Neuron (in vitro differentiated cells): ENCODE measurements around the gene HSD17B4.
"Not testable (repeated sequence)": the region's sequence is repeated elsewhere in the genome, so short reads cannot be mapped to it uniquely, and the experiment has no call there.

Experiments
- H2AFZ ChIP-seq: one replicate; pipeline ENCODE4 v1.6.1; 2013; ENCODE audit warnings: low read depth, mild to moderate bottlenecking, inconsistent platforms, low read length, moderate library complexity
- H3K27me3 ChIP-seq: one replicate; pipeline ENCODE4 v1.6.1; 2013; ENCODE audit warnings: low read length; ENCODE audit not compliant: insufficient read depth
- H3K36me3 ChIP-seq: one replicate; pipeline ENCODE4 v1.6.1; 2013; ENCODE audit warnings: low read length; ENCODE audit not compliant: insufficient read depth
- H3K4me1 ChIP-seq: one replicate; pipeline ENCODE4 v1.6.1; 2013; ENCODE audit warnings: low read length; ENCODE audit not compliant: insufficient read depth
- H3K4me3 ChIP-seq: 2 replicates; pipeline ENCODE4 v1.5.1; 2013; ENCODE audit warnings: mild to moderate bottlenecking, low read length, moderate library complexity
- H3K9me3 ChIP-seq: one replicate; pipeline ENCODE4 v1.6.1; 2013; ENCODE audit warnings: low read length

HSD17B4 gene

DNA sequence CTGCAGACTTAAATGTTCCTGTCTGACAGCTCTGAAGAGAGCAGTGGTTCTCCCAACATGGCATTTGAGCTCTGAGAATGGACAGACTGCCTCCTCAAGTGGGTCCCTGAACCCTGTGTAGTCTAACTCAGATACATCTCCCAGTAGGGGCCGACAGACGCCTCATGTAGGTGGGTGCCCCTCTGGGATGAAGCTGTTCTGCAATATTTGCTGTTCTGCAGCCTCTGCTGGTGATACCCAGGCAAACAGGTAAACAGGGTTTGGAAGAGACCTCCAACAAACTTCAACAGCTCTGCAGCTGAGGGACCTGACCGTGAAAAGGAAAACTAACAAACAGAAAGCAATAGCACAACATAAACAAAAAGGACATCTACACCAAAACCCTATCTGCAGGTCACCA, 12.7 kb upstream of the HSD17B4 start:
- H2AFZ ChIP-seq, H3K9me3 ChIP-seq, H3K4me3 ChIP-seq, H3K4me1 ChIP-seq, H3K36me3 ChIP-seq, H3K27me3 ChIP-seq: not testable (repeated sequence)

DNA sequence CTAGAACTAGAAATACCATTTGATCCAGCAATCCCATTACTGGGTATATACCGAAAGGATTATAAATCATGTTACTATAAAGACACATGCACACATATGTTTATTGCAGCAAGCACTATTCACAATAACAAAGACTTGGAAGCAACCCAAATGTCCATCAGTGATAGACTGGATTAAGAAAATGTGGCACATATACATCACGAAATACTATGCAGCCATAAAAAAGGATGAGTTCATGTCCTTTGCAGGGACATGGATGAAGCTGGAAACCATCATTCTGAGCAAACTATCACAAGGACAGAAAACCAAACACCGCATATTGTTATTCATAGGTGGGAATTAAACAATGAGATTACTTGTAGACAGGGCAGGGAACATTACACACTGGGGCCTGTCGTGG, 7.7 kb upstream of the HSD17B4 start:
- H3K9me3 ChIP-seq, H3K4me1 ChIP-seq, H2AFZ ChIP-seq, H3K4me3 ChIP-seq, H3K27me3 ChIP-seq, H3K36me3 ChIP-seq: not testable (repeated sequence)

DNA sequence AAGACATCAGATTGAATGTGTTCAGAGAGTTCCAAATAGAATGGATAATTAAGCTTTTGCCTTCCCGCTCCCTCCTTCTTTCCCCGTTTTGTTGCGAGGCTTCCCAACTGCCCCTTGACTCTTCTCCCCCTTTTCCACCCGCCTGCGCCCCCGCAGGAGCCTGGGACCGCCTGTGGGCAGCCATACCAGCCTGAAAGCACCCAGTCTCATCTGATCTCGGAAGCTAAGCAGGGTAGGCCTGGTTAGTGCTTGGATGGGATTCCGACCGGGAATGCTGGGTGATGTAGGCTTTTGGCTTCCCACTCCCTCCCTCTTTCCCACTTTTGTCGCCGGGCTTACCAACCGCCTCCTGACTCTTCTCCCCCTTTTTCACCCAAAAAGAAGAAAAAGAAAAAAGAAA, 6.8 kb upstream of the HSD17B4 start:
- Histone ChIP-seq H3K4me3 (no peak overlapping the region), H3K4me1 (no peaks in the 10 kb centered on the region), H3K9me3 (peaks cover 6% of the 10 kb centered on the region), H2AFZ (no peak overlapping the region), H3K36me3 (no peaks in the 10 kb centered on the region), H3K27me3 (no peaks in the 10 kb centered on the region)

DNA sequence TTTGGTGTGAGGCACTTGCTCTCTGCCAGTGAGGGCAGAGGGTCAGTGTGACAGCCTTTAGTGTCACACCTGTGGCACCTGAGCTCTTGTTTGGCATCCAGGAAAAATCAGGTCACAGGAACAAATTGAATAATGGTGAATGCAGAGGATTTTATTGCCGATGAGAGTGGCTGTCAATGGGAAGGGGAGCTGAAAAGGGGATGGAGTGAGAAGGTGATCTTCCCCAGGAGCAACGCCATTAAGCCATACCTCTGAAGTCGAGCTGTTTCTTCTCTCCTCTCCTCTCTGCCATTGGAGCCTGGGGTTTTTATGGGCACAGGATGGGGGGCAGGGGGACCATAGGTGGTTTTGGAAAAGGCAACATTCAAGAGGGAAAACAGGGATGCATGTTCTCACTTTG, 2.4 kb upstream of the HSD17B4 start:
- no peak overlapping the region for H2AFZ ChIP-seq
- H3K4me1 ChIP-seq, result peaks cover 5% of the 10 kb centered on the region

DNA sequence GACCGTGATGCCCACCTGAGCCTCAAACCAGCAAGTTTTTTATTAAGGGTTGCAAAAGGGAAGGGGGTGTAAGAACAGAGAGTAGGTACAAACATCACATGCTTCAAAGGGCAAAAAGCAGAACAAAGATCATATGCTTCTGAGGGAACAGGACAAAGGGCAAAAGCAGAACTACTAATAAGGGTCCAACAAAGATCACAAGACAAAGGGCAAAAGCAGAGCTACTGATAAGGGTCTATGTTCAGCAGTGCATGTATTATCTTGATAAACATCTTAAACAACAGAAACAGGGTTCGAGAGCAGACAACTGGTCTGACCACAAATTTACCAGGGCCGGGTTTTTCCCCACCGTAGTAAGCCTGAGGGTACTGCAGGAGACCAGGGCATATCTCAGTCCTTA, 1.7 kb upstream of the HSD17B4 start:
- H3K9me3 ChIP-seq, H3K4me3 ChIP-seq, H3K4me1 ChIP-seq, H2AFZ ChIP-seq, H3K36me3 ChIP-seq, H3K27me3 ChIP-seq: not testable (repeated sequence)

More for the DNA sequence above, 2.4 kb upstream of the HSD17B4 start:
- Histone ChIP-seq H3K9me3 (peaks cover 6% of the 10 kb centered on the region), H3K4me3 (no peak overlapping the region), H3K36me3 (no peaks in the 10 kb centered on the region), H3K27me3 (no peaks in the 10 kb centered on the region)

DNA sequence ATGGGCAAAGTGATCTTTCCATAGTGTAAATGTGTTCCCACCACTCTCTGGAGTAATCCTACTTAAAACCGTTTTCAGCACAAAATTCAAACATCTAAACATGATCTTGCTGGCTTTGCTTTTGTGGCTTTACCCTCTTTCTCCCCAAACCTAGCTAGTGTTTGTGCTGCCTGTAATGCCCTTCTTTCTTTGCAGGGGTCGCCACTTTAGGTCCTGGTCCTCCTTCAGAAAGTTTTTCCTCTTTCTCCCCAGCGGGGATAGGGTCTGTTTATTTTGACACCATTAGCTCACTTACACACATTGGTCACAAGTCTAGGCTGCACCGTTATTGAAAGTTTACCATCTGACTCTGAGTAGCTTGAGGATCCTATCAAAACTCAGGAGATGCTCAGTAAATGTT, 736 bp upstream of the HSD17B4 start:
- Histone ChIP-seq H3K4me3 (peak overlapping the region; percentile 77), H2AFZ (peak overlapping the region; percentile 57), H3K27me3 (no peaks in the 10 kb centered on the region), H3K4me1 (peaks cover 5% of the 10 kb centered on the region), H3K36me3 (no peaks in the 10 kb centered on the region), H3K9me3 (peaks cover 6% of the 10 kb centered on the region)

DNA sequence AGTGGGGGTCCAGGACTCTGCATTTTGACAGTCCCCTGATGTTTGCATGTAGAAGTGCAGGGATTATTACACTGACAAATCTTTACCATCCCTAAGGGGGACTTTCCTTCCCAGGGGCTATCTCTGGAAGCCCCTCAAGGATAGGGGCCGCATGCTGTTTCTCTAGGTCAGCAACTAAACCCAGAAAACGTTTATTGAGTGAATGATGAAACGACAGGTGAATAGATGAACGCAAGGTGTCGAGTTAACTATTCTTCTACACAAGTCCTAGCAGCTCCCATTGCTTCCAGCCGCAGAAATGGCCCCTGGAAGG, 281 bp upstream of the HSD17B4 start:
- Histone ChIP-seq H3K4me3 (peak overlapping the region; percentile 77), H2AFZ (peak overlapping the region; percentile 57), H3K36me3 (no peaks in the 10 kb centered on the region), H3K4me1 (peaks cover 5% of the 10 kb centered on the region), H3K27me3 (no peaks in the 10 kb centered on the region), H3K9me3 (peaks cover 6% of the 10 kb centered on the region)

DNA sequence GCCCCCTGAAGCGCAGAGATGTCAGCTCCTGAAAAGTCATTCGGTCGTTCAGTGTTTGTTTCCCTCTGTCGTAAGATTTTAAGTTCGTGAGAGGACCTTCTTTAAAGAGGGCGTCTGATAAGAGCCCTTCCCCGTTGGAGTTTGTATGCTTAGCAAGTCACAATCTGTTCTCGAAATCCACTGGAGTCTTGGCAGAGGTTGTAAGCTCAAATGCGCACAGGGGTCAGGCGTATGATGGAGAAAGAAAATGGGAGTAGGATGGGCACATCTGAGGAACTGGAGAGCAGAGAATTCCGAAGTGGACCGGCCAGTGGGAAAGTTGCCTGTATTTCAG, 710 bp downstream of the HSD17B4 start:
- peak overlapping the region; percentile 57 for H2AFZ ChIP-seq
- no peaks in the 10 kb centered on the region for H3K27me3 ChIP-seq
- H3K36me3 ChIP-seq, result peaks cover 4% of the 10 kb centered on the region
- peaks cover 6% of the 10 kb centered on the region for H3K9me3 ChIP-seq
- H3K4me1 ChIP-seq, result peaks cover 5% of the 10 kb centered on the region
- peak overlapping the region; percentile 77 for H3K4me3 ChIP-seq

DNA sequence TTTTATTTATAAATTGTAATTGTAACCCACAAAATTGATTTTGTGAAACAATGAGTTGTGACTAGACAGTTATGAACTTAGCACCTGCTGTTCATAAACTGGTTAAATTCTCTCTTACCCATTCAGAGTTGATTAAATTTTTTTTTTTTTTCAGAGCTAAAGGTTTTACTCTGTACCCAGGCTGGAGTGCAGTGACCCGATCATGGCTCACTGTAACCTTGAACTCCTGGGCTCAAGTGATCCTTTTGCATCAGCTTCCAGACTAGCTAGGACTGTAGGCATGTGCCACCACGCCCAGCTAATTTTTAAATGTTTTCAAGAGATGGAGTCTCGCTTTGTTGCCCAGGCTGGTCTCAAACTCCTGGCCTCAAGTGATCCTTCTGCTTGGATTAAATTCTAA, 1.9 kb downstream of the HSD17B4 start:
- Histone ChIP-seq H3K27me3 (no peaks in the 10 kb centered on the region), H2AFZ (no peak overlapping the region), H3K9me3 (peaks cover 3% of the 10 kb centered on the region), H3K36me3 (peaks cover 4% of the 10 kb centered on the region), H3K4me1 (peaks cover 5% of the 10 kb centered on the region), H3K4me3 (no peak overlapping the region)

DNA sequence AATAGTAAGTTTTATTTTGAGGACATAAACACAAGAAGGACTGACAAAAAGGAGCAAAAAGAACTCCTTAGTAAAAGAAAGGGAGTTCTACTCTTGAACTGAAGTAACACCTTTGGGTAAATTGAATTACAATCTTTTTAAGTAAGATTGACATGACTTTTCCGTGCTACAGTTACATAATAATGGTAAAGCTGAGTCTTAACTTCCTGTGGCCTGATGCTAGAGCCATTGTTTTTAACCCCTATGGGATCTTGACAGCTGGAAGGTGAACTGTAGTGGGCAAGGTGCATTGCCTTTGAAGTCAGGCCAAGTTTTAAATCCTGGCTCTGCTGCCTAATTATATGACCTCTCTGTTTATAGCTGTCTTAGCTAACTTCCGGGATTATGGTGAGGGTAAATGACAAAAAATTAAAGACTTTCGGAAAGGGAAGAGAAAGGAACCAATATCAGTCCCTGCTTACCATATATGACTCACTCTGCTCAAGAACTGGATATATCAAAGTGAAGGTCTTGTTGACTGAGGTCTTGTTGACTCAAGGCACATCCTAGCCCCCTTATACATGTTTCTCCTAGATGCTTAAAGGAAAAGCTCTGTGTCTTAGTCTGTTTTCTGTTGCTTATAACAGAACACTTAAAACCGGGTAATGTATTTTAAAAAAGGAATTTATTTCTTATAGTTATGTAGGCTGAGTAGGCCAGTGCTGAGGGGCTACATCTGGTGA, 6.8 kb downstream of the HSD17B4 start:
- H3K4me3 ChIP-seq, result no peak overlapping the region
- no peaks in the 10 kb centered on the region for H3K4me1 ChIP-seq
- peaks cover 4% of the 10 kb centered on the region for H3K36me3 ChIP-seq
- no peaks in the 10 kb centered on the region for H3K27me3 ChIP-seq
- no peak overlapping the region for H2AFZ ChIP-seq
- H3K9me3 ChIP-seq, result no peaks in the 10 kb centered on the region

DNA sequence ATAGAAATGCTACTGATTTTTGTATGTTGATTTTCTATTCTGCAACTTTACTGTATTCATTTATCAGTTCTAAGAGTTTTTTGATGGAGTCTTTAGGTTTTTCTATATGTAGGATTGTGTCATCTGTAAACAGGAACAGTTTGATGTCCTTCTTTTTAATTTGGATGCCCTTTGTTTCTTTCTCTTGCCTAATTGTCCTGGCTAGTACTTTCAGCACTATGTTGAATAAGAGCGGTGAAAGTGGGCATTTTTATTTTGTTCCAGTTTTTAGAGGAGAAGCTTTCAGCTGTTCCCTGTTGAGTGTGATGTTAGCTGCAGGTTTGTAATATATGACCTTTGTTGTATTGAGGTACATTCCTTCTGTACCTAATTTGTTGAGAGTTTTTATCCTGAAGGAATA, 13.3 kb downstream of the HSD17B4 start:
- Histone ChIP-seq H2AFZ (no peak overlapping the region), H3K4me3 (no peak overlapping the region), H3K4me1 (no peaks in the 10 kb centered on the region), H3K9me3 (peaks cover 2% of the 10 kb centered on the region), H3K27me3 (no peaks in the 10 kb centered on the region), H3K36me3 (no peaks in the 10 kb centered on the region)

DNA sequence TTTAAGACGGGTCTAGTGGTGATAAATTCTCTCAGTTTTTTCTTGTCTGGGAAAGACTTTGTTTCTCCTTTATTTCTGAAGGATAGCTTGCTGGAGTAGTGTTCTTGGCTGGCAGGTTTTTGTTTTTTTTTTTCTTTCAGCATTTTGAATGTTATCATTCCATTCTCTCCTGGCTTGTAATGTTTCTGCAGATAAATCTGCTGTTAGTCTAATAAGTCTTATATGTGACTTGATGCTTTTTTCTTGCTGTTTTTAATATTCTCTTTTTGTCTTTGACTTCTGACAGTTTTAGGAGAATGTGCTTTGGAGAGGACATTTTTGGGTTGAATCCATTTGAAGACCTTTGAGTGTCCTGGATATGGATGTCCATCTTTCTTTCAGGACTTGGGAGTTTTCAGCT, 16.0 kb downstream of the HSD17B4 start:
- H3K4me3 ChIP-seq, result no peak overlapping the region
- no peak overlapping the region for H2AFZ ChIP-seq
- H3K27me3 ChIP-seq, result no peaks in the 10 kb centered on the region
- peaks cover 3% of the 10 kb centered on the region for H3K9me3 ChIP-seq
- no peaks in the 10 kb centered on the region for H3K4me1 ChIP-seq
- peaks cover 3% of the 10 kb centered on the region for H3K36me3 ChIP-seq

DNA sequence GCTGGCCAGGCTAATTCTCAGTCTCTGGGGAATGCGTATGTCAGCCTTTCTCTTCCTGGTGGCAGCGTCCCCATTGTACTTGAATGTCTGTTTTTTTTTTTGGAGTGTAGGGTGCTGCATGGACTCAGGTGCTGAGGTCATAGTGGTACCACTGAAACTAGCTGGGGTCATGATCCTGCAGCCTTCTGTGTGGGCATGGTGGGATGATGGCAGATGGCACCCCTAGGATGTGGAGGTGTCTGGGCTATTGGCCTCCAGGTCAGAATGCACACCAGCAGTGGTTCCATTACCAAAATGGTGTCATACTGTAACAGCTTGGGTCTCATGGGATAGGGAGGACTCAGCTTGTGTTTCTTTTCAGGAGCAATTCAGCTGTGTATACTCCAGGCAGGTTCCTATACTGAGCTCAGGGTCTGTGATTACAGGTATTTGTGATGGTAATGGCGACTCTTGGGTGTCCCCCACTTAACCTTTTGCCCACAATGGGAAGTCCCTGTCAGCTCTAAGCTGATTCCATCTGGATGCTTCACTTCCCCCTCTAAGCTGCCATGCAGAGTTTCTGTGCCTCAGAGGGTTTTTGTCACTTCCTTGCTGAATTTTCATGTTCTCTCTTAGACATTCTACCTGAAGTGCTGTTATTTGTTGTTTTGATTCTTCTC, 17.9 kb downstream of the HSD17B4 start:
- Histone ChIP-seq H3K4me3 (no peak overlapping the region), H2AFZ (no peak overlapping the region), H3K27me3 (no peaks in the 10 kb centered on the region), H3K4me1 (no peaks in the 10 kb centered on the region), H3K9me3 (peaks cover 2% of the 10 kb centered on the region), H3K36me3 (peaks cover 3% of the 10 kb centered on the region)

DNA sequence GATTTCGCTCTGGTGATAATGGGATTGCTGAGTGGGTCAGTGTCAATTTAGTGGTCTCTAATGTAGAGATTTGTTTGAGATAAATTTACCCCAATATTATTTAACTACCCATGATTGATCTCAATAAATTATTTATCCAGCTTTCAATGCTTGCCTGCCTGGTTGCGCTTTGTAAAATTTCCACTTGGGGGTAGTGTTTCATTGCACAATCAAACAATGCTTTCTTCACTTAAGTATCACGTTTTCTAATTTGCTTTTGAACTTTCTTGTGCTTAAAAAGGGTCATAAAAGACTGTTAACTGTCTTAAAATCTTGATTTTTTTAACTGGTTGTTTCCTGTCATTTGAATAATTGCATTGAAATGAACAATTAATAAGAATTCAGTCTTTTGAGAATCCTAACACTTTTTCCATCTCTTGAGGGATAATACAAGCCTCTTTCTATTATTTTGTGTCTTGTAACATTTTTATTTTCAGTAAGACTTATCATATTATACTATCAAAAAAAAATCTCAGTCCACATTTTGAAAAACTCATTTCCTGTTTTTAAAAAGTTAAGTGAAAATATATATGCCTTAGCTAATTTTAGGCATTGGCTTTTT, 18.7 kb downstream of the HSD17B4 start:
- Histone ChIP-seq H3K9me3 (peaks cover 1% of the 10 kb centered on the region), H3K4me3 (no peak overlapping the region), H3K27me3 (no peaks in the 10 kb centered on the region), H3K36me3 (peaks cover 3% of the 10 kb centered on the region), H2AFZ (no peak overlapping the region), H3K4me1 (no peaks in the 10 kb centered on the region)
